ENCODE data around the gene GIT2.
A peak's percentile ranks its signal among the peaks of the same experiment; 100 is the strongest.

The GIT2 gene

GRCh38 chr12:109961201-109961600 is 35.0 kb downstream of the GIT2 start:
- no peak for TF ChIP-seq CTCF (IDR thresholded peaks at IDR 0.05)
- peaks cover 70% of the 10 kb centered on the region for H3K36me3 Mint-ChIP-seq (ENCODE audit: low read depth)
- H3K4me3 Mint-ChIP-seq: no peak overlapping the region
- peaks cover 3% of the 10 kb centered on the region for H3K9me3 Mint-ChIP-seq
- DNase-seq: no peak
- no peak overlapping the region for H3K27ac Mint-ChIP-seq
- H3K4me1 Mint-ChIP-seq: no peaks in the 10 kb centered on the region
- H3K27me3 Mint-ChIP-seq (ENCODE audit: low read depth, poor library complexity): no peaks in the 10 kb centered on the region

GRCh38 chr12:109959411-109960093 is 36.6 kb downstream of the GIT2 start:
- Mint-ChIP-seq H3K36me3 (ENCODE audit: low read depth) (peaks cover 69% of the 10 kb centered on the region), H3K9me3 (peaks cover 3% of the 10 kb centered on the region)
- no peak for TF ChIP-seq CTCF (IDR thresholded peaks at IDR 0.05)

GRCh38 chr12:109958374-109958773 is 37.8 kb downstream of the GIT2 start:
- no peaks in the 10 kb centered on the region for H3K27me3 Mint-ChIP-seq (ENCODE audit: low read depth, poor library complexity)
- H3K36me3 Mint-ChIP-seq (ENCODE audit: low read depth): peaks cover 71% of the 10 kb centered on the region
- H3K9me3 Mint-ChIP-seq: peaks cover 3% of the 10 kb centered on the region
- no peak overlapping the region for H3K4me3 Mint-ChIP-seq
- no peak for TF ChIP-seq CTCF (IDR thresholded peaks at IDR 0.05)
- DNase-seq: no peak
- H3K27ac Mint-ChIP-seq: no peak overlapping the region
- no peaks in the 10 kb centered on the region for H3K4me1 Mint-ChIP-seq

More at GRCh38 chr12:109959411-109960093, 36.6 kb downstream of the GIT2 start:
- no peak overlapping the region for H3K4me3 Mint-ChIP-seq
- no peak overlapping the region for H3K27ac Mint-ChIP-seq
- no peak for DNase-seq
- no peaks in the 10 kb centered on the region for H3K4me1 Mint-ChIP-seq
- H3K27me3 Mint-ChIP-seq (ENCODE audit: low read depth, poor library complexity): no peaks in the 10 kb centered on the region

GRCh38 chr12:109953656-109954055 is 42.5 kb downstream of the GIT2 start:
- no peak for TF ChIP-seq CTCF (IDR thresholded peaks at IDR 0.05)
- Mint-ChIP-seq H3K4me1 (peaks cover 23% of the 10 kb centered on the region), H3K27ac (peak overlapping the region; percentile 29), H3K4me3 (no peak overlapping the region), H3K9me3 (peaks cover 3% of the 10 kb centered on the region), H3K27me3 (ENCODE audit: low read depth, poor library complexity) (no peaks in the 10 kb centered on the region), H3K36me3 (ENCODE audit: low read depth) (peaks cover 70% of the 10 kb centered on the region)
- DNase-seq: no peak

GRCh38 chr12:109952873-109953272 is 43.3 kb downstream of the GIT2 start:
- Mint-ChIP-seq H3K27ac (peak overlapping the region; percentile 29), H3K36me3 (ENCODE audit: low read depth) (peaks cover 67% of the 10 kb centered on the region), H3K4me3 (no peak overlapping the region), H3K27me3 (ENCODE audit: low read depth, poor library complexity) (no peaks in the 10 kb centered on the region), H3K9me3 (peaks cover 3% of the 10 kb centered on the region), H3K4me1 (peaks cover 29% of the 10 kb centered on the region)
- no peak for DNase-seq
- no peak for TF ChIP-seq CTCF (IDR thresholded peaks at IDR 0.05)

Data from nephron progenitor cell (in vitro differentiated cells).